SK-N-MC (cell line): Measurements from ENCODE around the gene AADAC.

Experiments used
- EZH2 ChIP-seq: fragments of 200-600 bp; sonication (generic); IDR thresholded peaks from one replicate; pipeline ENCODE4 v1.6.1; 2017; ENCODE audit warnings: antibody characterized with exemption
- FOXP2 ChIP-seq: optimal IDR thresholded peaks from 2 replicates; pipeline ENCODE3; 2011; ENCODE audit warnings: mild to moderate bottlenecking, moderate library complexity; ENCODE audit not compliant: insufficient read depth; ENCODE audit errors: extremely low read length, control extremely low read depth
- POLR2AphosphoS5 ChIP-seq: IDR thresholded peaks from 2 replicates; pipeline ENCODE4 v1.6.1; 2012; ENCODE audit warnings: mild to moderate bottlenecking, low read depth, low read length, borderline replicate concordance

DNA sequence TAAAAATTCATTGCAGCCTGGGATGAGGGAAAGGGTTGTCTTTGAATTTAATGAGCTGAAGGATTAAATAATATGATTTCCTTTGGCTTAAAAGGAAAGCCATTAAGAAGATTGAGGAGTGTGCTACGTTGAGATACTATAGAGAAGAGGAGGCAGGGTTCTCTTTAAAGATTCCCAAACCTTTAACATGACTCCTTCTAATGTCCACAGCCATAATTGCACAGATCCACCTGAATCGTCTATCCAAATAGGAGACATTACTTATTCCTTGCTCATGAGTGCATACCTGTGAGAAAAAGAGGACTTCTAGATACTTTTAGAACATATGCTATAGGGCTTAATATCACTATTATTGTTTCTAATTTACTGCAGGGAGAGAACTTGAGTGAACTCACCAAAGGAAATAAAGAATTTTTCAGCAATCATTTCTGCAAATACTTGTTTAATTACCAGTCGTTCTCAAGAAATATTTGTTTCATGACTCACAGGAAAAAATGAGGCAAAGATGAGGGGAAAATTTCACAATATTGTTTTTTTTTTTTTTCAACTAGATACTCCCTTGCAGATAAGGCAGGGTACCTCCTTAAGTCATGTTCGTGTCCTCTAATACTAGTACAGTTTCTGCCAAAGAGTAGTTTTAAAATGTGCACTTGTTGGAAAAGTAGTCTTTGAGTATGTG is 50.6 kb downstream of the AADAC start:
- TF ChIP-seq EZH2 = no peak
- no peak for TF ChIP-seq POLR2AphosphoS5
- no peak for TF ChIP-seq FOXP2
